ENCODE measurements around the gene BSG.

Gene BSG

DNA sequence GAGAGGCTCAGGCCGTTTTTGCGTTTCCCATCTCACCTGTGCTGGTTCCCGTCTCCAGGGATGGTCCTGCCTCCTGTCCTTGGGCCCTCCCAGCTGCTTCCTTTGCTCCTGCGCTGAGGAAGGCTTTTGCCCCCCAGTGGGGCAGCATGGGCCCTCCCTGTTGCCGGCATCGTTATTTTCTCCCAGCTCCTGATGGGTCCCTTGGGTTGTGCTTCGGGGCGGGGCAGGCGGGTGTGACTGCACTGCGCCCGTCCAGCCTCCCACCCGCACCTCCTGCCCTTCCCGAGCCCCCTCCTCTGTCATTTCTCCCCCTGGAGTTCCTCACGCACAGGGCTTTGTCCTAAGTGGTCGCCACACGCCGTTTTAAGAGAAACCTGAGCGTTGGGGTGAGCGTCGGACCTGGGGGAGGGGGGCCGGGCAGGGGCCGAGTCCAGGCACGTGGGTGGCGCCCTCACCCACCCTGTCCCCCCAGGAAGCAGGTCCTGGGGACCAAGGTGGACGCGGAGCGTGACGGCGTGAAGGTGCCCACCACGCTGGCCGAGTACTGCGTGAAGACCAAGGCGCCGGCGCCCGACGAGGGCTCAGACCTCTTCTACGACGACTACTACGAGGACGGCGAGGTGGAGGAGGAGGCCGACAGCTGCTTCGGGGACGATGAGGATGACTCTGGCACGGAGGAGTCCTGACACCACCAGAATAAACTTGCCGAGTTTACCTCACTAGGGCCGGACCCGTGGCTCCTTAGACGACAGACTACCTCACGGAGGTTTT is 31.3 kb upstream of the BSG start:
- no peak for DNase-seq

DNA sequence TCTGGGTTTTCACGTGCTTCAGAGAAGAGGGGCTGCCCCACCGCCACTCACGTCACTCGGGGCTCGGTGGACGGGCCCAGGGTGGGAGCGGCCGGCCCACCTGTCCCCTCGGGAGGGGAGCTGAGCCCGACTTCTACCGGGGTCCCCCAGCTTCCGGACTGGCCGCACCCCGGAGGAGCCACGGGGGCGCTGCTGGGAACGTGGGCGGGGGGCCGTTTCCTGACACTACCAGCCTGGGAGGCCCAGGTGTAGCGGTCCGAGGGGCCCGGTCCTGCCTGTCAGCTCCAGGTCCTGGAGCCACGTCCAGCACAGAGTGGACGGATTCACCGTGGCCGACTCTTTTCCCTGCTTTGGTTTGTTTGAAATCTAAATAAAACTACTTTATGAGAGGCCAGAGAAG is 30.7 kb upstream of the BSG start:
- DNase-seq, result no peak

DNA sequence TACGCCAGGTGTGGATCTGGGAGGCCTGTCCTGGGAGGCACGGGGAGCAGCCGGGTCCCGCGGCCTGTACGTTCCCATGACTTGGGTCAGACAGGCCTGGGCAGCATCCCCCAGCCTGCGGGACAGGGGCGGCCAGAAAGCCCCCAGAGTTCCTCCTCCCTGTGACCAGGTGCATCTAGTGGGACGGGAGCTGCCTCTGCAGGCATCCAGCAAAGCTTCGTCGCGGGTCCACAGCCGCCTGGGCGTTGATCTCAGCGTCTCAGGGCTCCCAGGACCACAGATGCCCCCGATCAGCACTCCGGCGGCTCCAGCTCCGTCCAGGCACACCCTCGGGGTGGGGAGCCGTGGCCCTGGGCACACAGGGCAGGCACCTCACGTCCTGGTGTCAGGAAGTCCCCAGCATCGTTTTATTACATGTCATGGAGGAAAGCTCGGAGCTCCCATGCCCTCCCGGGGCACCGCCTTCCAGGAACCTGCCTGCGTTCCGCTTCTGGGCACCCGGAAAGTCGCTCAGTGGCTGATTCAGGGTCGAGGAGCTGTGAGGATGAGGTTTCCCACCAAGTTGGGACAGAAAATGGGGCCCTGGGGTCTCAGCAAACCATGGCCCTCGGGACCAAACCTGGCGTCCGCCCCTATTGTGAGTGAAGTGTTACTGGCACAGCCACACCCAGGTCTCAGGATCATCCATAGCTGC is 30.1 kb upstream of the BSG start:
- DNase-seq, result no peak

- no peak for DNase-seq
Observed at GRCh38 chr19:543910-544608, 28.3 kb upstream of the BSG start, which contains the start of gene GZMM. Gene GZMM, plus strand, starts transcription at chr19:544053. Its CDS starts 19 bp downstream, at chr19:544072.

DNA sequence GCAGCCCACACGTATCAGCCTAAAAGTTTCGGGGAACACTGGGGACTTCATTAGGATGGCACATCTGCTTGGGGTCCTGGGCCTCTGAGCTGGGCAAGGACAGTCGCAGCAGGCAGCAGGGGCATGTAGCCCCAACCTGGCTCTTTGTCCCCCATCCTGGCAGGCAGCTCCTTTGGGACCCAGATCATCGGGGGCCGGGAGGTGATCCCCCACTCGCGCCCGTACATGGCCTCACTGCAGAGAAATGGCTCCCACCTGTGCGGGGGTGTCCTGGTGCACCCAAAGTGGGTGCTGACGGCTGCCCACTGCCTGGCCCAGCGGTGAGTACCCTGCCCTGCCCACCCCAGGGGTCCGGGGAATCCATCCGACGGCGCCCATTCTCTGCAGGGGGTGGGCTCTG is 25.3 kb upstream of the BSG start:
- no peak for DNase-seq

DNA sequence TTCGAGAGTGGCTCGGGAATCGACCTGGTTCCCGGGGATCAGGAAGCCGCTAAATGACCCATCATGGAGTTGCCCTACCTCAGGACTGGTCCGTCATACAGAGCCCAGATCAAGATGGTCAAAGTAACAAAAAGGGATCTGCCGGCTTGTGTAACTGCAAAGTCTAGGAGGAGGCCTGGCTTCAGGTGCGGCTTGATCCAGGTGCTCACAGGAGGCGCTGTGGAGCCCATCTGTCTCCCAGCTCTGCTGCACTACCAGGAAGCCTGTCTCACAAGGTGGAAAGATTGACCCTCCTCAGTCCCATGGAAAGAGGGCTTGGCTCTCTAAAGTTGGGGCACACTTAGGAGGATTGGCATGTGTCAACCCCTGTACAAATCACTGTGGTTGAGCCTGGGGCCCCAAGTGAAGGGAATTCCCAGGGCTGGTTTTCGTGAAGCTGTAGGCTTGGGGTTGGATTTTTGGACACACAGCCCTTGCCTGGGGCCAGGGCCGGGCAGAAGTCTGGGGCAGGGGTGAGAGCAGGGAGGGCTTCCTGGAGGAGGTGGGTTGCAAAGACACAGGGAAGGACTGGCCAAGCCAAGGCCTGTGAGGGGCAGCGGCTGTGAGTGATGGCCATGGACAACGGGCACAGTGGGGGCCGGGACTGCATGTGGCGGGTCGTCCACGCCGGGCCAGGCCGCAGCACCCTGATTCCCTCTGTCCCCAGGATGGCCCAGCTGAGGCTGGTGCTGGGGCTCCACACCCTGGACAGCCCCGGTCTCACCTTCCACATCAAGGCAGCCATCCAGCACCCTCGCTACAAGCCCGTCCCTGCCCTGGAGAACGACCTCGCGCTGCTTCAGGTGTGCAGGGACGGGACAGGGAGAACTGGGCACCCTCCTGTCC is 24.3 kb upstream of the BSG start:
- no peak for DNase-seq

DNA sequence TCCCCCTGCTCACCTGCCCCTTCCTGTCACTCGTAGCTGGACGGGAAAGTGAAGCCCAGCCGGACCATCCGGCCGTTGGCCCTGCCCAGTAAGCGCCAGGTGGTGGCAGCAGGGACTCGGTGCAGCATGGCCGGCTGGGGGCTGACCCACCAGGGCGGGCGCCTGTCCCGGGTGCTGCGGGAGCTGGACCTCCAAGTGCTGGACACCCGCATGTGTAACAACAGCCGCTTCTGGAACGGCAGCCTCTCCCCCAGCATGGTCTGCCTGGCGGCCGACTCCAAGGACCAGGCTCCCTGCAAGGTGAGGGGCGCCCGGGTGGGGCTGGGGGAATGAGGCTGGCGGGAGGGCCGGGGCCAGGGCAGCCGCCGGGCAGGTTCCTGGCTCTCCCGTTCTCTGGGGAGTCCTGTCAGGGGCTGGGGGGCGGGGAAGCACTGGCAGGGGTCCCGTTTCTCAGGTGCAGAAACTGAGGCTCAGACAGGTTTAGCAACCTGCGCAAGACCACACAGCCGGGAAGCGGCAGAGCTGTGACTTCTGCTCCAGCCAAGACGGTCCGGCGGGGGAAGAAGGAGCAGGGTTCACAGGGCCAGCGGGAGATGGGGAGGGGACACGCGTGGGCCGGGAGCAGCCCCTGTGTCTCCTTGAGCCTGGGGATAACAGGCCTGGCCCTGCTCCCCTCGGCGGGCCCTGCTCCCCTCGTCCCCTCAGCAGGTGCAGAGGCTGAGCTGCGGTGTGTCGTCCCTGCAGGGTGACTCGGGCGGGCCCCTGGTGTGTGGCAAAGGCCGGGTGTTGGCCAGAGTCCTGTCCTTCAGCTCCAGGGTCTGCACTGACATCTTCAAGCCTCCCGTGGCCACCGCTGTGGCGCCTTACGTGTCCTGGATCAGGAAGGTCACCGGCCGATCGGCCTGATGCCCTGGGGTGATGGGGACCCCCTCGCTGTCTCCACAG is 23.2 kb upstream of the BSG start:
- DNase-seq, result no peak

GRCh38 chr19:554817-555216 is 17.6 kb upstream of the BSG start:
- DNase-seq, result no peak

- DNase-seq, result no peak
Observed at GRCh38 chr19:555474-555808, 17.0 kb upstream of the BSG start.

- no peak for DNase-seq
Observed at GRCh38 chr19:556611-557382, 15.6 kb upstream of the BSG start.

DNA sequence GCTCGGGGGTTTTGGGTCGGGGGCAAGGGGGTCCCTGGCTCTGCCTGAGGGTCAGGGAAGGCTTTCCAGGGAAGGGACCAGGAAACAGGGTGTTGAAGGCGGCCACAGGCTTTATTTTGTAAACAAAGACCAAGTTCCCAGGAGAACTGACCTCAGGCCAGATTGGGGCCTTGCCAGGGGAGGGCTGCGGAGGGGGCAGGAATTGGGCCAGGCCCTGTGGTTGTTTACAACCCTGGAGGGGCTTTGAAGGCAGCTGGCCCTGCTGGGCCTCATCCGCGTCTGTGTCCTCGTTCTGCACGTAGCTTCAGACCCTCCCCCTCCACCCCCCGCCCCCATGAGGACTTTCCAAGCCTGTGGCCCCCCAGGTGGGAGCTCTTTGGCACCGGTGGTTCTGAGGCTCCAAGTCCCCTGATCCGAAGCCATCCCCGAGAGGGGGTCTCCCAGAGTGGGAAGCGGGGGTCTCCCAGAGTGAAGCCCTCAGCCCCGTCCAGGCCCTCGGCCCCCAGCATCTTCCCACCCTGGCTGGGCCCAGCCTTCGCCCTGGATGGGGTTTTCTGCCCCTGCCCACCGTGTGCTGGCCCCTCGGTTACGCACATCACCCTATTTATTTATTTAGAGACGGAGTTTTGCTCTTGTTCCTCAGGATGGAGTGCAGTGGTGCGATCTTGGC is 13.5 kb upstream of the BSG start:
- DNase-seq, result no peak

- no peak for DNase-seq
Observed at GRCh38 chr19:560121-560520, 12.3 kb upstream of the BSG start.

GRCh38 chr19:566403-566802 is 6.0 kb upstream of the BSG start:
- DNase-seq, result no peak

DNA sequence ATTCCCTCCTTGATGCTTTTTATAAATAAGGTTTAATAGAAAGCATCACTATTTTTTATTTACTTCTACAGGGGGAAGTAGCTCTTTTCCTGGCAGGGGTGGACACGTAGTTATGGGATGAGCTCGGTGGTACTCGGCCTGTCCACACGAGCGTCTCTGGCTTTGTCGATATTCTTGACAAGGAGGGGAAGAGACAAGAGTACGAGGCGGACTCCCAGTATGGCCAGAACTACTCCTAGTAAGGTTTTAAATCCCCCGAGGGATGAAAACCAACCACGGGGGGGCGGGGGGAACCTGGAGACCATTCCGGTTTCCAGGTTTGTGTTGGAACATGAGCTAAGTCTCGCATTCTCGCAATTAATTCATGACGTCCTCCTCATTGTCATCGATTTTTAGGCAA is 5.6 kb upstream of the BSG start:
- no peak for DNase-seq

GRCh38 chr19:567296-567900 is 5.0 kb upstream of the BSG start:
- no peak for DNase-seq

- no peak for DNase-seq
Observed at GRCh38 chr19:570251-570686, 2.1 kb upstream of the BSG start.

- DNase-seq, result no peak
Observed at GRCh38 chr19:570937-571565, 1.3 kb upstream of the BSG start.

DNA sequence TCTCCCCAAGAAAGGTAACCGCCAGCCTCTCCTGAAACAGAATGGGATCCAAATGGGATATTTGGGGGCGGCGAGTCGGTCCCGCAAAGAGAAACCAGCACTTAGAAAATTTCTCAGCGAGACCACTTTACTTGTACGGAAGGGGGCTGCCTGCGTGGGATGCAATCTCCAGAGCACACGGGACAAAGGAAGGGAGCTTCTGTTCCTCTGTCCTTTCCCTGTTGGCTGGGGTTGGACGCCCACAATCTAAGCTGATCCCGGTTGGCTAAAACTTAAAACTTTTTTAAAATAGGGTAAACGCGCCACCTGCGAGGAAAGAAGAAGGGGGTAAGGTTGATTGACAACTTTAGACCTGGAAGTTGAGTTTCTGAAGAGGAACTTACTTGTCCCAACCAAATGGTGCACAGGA is 826 bp upstream of the BSG start:
- no peak for DNase-seq

DNA sequence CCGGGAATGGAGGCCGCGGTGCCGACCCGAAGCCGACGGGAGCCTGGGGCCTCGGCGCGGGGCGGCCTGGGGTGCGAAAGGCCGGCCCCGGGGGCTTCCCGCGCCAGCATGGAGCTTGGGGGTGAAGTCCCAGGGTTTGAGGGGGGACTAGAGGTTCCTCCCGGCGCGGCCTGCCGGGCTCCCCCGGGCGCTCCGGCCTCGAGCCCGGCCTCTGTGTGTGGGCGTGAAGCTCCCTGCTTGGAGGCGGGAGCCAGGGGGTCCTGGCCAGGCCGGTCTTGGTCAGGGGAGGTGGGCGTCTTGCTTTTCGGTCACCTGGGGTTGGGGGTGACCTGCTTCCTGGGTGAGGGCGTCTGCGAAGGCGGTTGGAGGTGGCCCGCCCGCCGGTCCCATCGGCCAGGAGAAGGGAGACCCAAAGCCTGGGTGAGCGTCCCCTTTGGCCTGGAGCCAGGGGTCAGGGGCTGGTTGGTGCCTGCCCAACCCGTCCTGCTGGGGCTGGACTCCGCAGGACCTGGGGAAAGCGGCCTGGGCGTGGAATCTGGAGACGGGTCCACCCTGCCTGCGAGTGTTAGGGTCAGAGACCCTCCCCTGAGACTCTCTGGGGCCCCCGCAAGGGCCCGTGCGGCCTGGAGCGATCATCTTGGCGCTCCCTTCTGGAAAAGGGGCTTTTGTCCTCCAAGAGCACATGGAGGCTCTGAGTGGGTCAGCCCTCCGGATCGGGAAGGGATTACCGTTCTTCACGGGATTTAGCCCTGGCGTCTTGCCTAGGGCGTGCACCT is 535 bp downstream of the BSG start:
- no peak for DNase-seq

All from cortex of kidney (tissue), 1 donor.